ENCODE measurements around the gene ANO3. TPM values are rescaled to one million over a fixed set of nuclear protein-coding genes. Genes with fewer than 3 reads are reported as not detected.

The ANO3 gene
- total and polyA plus RNA-seq, 2 donors (not counting 3 experiments of a cell fraction or from before 2014, with no cell fraction given): not detected

DNA sequence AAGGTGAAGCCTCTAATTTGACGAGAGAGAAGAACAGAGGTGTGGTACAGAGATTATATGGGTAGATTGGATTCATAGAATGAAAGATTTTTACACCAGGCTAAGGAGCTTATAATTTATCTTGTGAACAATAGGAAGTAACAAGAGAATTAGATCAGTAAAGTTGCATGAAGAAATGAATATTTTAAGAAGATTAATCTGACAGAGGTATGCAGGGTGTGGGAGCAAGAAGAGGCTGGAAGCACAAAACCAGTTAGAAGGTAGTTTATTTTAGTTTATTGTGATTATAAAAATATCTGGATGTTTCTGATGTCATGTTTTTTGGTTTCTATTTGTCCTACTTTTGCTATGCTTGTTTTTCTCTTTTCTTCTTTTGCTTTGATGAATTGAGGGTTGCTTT, 374.3 kb downstream of the ANO3 start:
- no TSS peak for BruUV-seq (replicated peaks)
- no peaks in the 10 kb centered on the region for H3K9me1 ChIP-seq (replicated peaks; ENCODE audit: control insufficient read depth, extremely low read depth, insufficient read depth, low read length)
- dilution Hi-C loops (cut with MboI; ENCODE audit: extremely low pct_ligation_motif_present, low sequenced_read_pairs) (no loop called here), intact Hi-C loops (cut with micrococcal nuclease) (no loop called here)
- no peak overlapping the region for H3K9ac ChIP-seq (replicated peaks; ENCODE audit: extremely low read depth, insufficient read depth, low read length)
- H2AFZ ChIP-seq (ENCODE audit: low read depth, low read length): no peak overlapping the region
- no peaks in the 10 kb centered on the region for H3K36me3 ChIP-seq (ENCODE audit: control insufficient read depth in 2 of 2, extremely low read depth in 1 of 2, insufficient read depth in 2 of 2, low read length in 2 of 2)
- H3K79me2 ChIP-seq (ENCODE audit: control insufficient read depth, insufficient read depth, low read length): no peaks in the 10 kb centered on the region
- H3K4me2 ChIP-seq (ENCODE audit: insufficient read depth, low read length): no peak overlapping the region
- no peaks in the 10 kb centered on the region for H3K4me1 ChIP-seq (ENCODE audit: control insufficient read depth, extremely low read depth, insufficient read depth, low read length)
- TF ChIP-seq FOS (IDR thresholded peaks at IDR 0.05; ENCODE audit: borderline replicate concordance, insufficient read depth, low read length) (no peak), JUN (IDR thresholded peaks at IDR 0.05; ENCODE audit: borderline replicate concordance, insufficient read depth, insufficient read length, low read depth) (no peak), MYC (IDR thresholded peaks at IDR 0.05; ENCODE audit: low read depth, low read length) (no peak), POLR2AphosphoS5 (IDR thresholded peaks at IDR 0.05; ENCODE audit: insufficient read depth, low read depth, low read length) (no peak)
- TF ChIP-seq, protein P1, sequence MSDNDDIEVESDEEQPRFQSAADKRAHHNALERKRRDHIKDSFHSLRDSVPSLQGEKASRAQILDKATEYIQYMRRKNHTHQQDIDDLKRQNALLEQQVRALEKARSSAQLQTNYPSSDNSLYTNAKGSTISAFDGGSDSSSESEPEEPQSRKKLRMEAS (IDR thresholded peaks at IDR 0.05; ENCODE audit: insufficient read depth, insufficient read length): no peak
- ChIA-PET CTCF (no interaction called here), POLR2A (no interaction called here)
- H3K9me3 ChIP-seq (replicated peaks; ENCODE audit: control insufficient read depth, insufficient read depth, low read length): no peaks in the 10 kb centered on the region
- no peaks in the 10 kb centered on the region for H4K20me1 ChIP-seq (replicated peaks; ENCODE audit: control insufficient read depth, extremely low read depth, insufficient read depth, low read length)
- DNase-seq (ENCODE audit: low read depth, low spot score): no peak
- no peak overlapping the region for H3K27ac ChIP-seq (ENCODE audit: insufficient read depth, low read depth, low read length)
- no peaks in the 10 kb centered on the region for H3K27me3 ChIP-seq (ENCODE audit: control insufficient read depth in 2 of 2, insufficient read depth in 2 of 2, low read length in 2 of 2)
- FAIRE-seq: no peak
- no peak overlapping the region for H3K4me3 ChIP-seq (replicated peaks in 1 of 3; ENCODE audit: insufficient read depth in 1 of 3, low read depth in 1 of 3, low read length in 3 of 3)

DNA sequence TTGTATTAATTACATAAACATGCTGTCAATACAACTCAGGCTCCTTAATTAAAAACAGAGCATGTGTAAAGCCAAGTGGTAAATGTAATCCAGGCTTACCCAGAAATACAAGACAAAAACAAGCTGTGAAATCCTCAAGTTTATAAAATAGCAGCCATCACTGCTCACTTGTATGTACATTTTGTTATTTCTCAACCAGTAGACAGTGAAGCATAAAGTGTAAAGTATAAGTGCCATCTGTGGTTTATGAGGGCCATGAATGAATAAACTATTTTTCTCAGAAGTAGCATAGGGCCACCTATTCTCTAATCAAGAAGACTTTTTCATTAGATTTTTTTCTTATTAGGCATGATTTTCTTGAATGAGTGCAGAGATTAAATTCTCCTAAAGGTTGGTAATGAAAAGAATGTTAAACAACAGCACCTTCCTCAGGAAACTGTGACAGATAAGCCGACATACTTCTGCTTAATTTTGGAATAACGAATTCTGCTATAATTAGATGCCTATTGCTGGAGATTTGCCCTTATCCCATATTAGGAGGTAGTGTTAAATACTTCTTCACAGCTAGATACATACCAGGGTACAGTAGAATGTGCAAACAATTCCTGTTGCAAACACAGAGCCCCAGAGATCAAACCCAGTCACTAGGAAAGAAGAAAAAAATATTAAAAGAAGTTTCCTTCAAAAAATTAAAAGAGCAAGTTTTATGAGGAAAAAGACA, 377.0 kb downstream of the ANO3 start:
- H3K9me3 ChIP-seq (replicated peaks; ENCODE audit: control insufficient read depth, insufficient read depth, low read length): no peaks in the 10 kb centered on the region
- H3K9ac ChIP-seq (replicated peaks; ENCODE audit: extremely low read depth, insufficient read depth, low read length): no peak overlapping the region
- ChIA-PET CTCF (no interaction called here), POLR2A (no interaction called here)
- H4K20me1 ChIP-seq (replicated peaks; ENCODE audit: control insufficient read depth, extremely low read depth, insufficient read depth, low read length): no peaks in the 10 kb centered on the region
- H3K9me1 ChIP-seq (replicated peaks; ENCODE audit: control insufficient read depth, extremely low read depth, insufficient read depth, low read length): no peaks in the 10 kb centered on the region
- H3K4me2 ChIP-seq (ENCODE audit: insufficient read depth, low read length): no peak overlapping the region
- H3K4me1 ChIP-seq (ENCODE audit: control insufficient read depth, extremely low read depth, insufficient read depth, low read length): no peaks in the 10 kb centered on the region
- no peaks in the 10 kb centered on the region for H3K79me2 ChIP-seq (ENCODE audit: control insufficient read depth, insufficient read depth, low read length)
- no peak for TF ChIP-seq GATA2 (IDR thresholded peaks at IDR 0.05; ENCODE audit: insufficient read depth, insufficient read length, low read depth, low read length)
- TF ChIP-seq, protein P2, sequence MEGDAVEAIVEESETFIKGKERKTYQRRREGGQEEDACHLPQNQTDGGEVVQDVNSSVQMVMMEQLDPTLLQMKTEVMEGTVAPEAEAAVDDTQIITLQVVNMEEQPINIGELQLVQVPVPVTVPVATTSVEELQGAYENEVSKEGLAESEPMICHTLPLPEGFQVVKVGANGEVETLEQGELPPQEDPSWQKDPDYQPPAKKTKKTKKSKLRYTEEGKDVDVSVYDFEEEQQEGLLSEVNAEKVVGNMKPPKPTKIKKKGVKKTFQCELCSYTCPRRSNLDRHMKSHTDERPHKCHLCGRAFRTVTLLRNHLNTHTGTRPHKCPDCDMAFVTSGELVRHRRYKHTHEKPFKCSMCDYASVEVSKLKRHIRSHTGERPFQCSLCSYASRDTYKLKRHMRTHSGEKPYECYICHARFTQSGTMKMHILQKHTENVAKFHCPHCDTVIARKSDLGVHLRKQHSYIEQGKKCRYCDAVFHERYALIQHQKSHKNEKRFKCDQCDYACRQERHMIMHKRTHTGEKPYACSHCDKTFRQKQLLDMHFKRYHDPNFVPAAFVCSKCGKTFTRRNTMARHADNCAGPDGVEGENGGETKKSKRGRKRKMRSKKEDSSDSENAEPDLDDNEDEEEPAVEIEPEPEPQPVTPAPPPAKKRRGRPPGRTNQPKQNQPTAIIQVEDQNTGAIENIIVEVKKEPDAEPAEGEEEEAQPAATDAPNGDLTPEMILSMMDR (IDR thresholded peaks at IDR 0.05; ENCODE audit: extremely low read depth in 1 of 2, insufficient read depth in 1 of 2, low read depth in 1 of 2, low read length in 2 of 2): no peak
- TF ChIP-seq POLR2A (IDR thresholded peaks at IDR 0.05; ENCODE audit: low read depth, low read length): no peak
- no peak for TF ChIP-seq FOS (IDR thresholded peaks at IDR 0.05; ENCODE audit: borderline replicate concordance, insufficient read depth, low read length)
- TF ChIP-seq, protein P1 (IDR thresholded peaks at IDR 0.05; ENCODE audit: insufficient read depth, insufficient read length): no peak
- TF ChIP-seq JUN (IDR thresholded peaks at IDR 0.05; ENCODE audit: borderline replicate concordance, insufficient read depth, insufficient read length, low read depth): no peak
- no peak for TF ChIP-seq MYC (IDR thresholded peaks at IDR 0.05; ENCODE audit: low read depth, low read length)
- no peak for TF ChIP-seq POLR2AphosphoS5 (IDR thresholded peaks at IDR 0.05; ENCODE audit: insufficient read depth, low read depth, low read length)
- no peak overlapping the region for H3K4me3 ChIP-seq (replicated peaks in 1 of 3; ENCODE audit: insufficient read depth in 1 of 3, low read depth in 1 of 3, low read length in 3 of 3)
- dilution Hi-C loops (cut with MboI; ENCODE audit: extremely low pct_ligation_motif_present, low sequenced_read_pairs): no loop called here
- no peaks in the 10 kb centered on the region for H3K36me3 ChIP-seq (ENCODE audit: control insufficient read depth in 2 of 2, extremely low read depth in 1 of 2, insufficient read depth in 2 of 2, low read length in 2 of 2)
- DNase-seq (ENCODE audit: low read depth, low spot score) (no peak), FAIRE-seq (no peak)
- intact Hi-C loops (cut with micrococcal nuclease): no loop called here
- BruUV-seq (replicated peaks): no TSS peak
- H3K27me3 ChIP-seq (ENCODE audit: control insufficient read depth in 2 of 2, insufficient read depth in 2 of 2, low read length in 2 of 2): no peaks in the 10 kb centered on the region
- H2AFZ ChIP-seq (ENCODE audit: low read depth, low read length): no peak overlapping the region
- H3K27ac ChIP-seq (ENCODE audit: insufficient read depth, low read depth, low read length): no peak overlapping the region

Data from endothelial cell of umbilical vein (primary cell).